OCI-LY7 (cell line): Measurements from ENCODE around the gene NAALADL2. TPM values are rescaled to one million over a fixed set of nuclear protein-coding genes. Genes with fewer than 3 reads are reported as not detected.

Experiments used
- BruUV-seq: library from RNA; stranded (reverse); fragments of 400-500 nt; replicated peaks from 2 replicates; lab custom pipeline; 2021; lab: Mats Ljungman, UMichigan
- CTCF ChIA-PET: fragments of 300-600 bp; sonication (Branson Sonifier 250); formaldehyde crosslinking; loops from one replicate; lab custom pipeline; 2022; ENCODE audit warnings: antibody characterized with exemption; ENCODE audit not compliant: unreplicated experiment; lab: Charles Lee
- POLR2A ChIA-PET: fragments of 300-600 bp; sonication (Branson Sonifier 250); formaldehyde crosslinking; loops from one replicate; lab custom pipeline; 2022; ENCODE audit warnings: antibody characterized with exemption; lab: Charles Lee
- DNase-seq: peaks from one replicate; pipeline ENCODE4 v3.0.0-alpha.2; 2015; ENCODE audit warnings: low spot score
- H2AFZ ChIP-seq: fragments of 200-600 bp; sonication (generic), shearing (Covaris generic); 2 replicates; pipeline ENCODE4 v1.6.1; 2014; ENCODE audit warnings: mild to moderate bottlenecking, antibody characterized with exemption, low read length, moderate library complexity
- H3K27ac ChIP-seq: fragments of 200-600 bp; sonication (generic); 2 replicates; pipeline ENCODE4 v1.5.1; 2014; ENCODE audit warnings: mixed run types, low read depth, mild to moderate bottlenecking, moderate library complexity, low read length, inconsistent platforms; ENCODE audit not compliant: poor library complexity, severe bottlenecking
- H3K36me3 ChIP-seq: fragments of 200-600 bp; sonication (generic); 2 replicates; pipeline ENCODE4 v1.6.1; 2014; ENCODE audit warnings: mild to moderate bottlenecking, antibody characterized with exemption, low read length, moderate library complexity, mixed read lengths; ENCODE audit not compliant: insufficient read depth
- H3K4me1 ChIP-seq: fragments of 200-600 bp; sonication (generic); 2 replicates; pipeline ENCODE4 v1.5.1; 2014; ENCODE audit warnings: mild to moderate bottlenecking, low read length; ENCODE audit not compliant: insufficient read depth, poor library complexity, severe bottlenecking
- H3K4me2 ChIP-seq: fragments of 200-600 bp; sonication (generic); 2 replicates; pipeline ENCODE4 v1.6.1; 2014; ENCODE audit warnings: mild to moderate bottlenecking, low read length
- H3K4me3 ChIP-seq: fragments of 200-600 bp; sonication (generic); 2 replicates; pipeline ENCODE4 v1.5.1; 2014; ENCODE audit warnings: mild to moderate bottlenecking, low read depth, low read length; ENCODE audit not compliant: poor library complexity, severe bottlenecking
- H3K79me2 ChIP-seq: fragments of 200-600 bp; sonication (generic); 2 replicates; pipeline ENCODE4 v1.6.1; 2016; ENCODE audit warnings: low read depth, mild to moderate bottlenecking, low read length, moderate library complexity, mixed read lengths; ENCODE audit not compliant: insufficient read depth
- H3K9me2 ChIP-seq: fragments of 200-600 bp; sonication (generic); 2 replicates; pipeline ENCODE4 v1.6.1; 2016; ENCODE audit warnings: mild to moderate bottlenecking, low read length, mixed read lengths; ENCODE audit not compliant: insufficient read depth
- H3K9me3 ChIP-seq: fragments of 200-600 bp; sonication (generic); 2 replicates; pipeline ENCODE4 v1.6.1; 2014; ENCODE audit warnings: mild to moderate bottlenecking, mixed run types, low read length, mixed read lengths
- H4K20me1 ChIP-seq: fragments of 200-600 bp; sonication (generic); 2 replicates; pipeline ENCODE4 v1.6.1; 2014; ENCODE audit warnings: mild to moderate bottlenecking, antibody characterized with exemption, low read length, moderate library complexity, mixed read lengths; ENCODE audit not compliant: insufficient read depth
- CTCF ChIP-seq: fragments of 200-600 bp; sonication (generic); conservative IDR thresholded peaks from 2 replicates; pipeline ENCODE4 v1.5.1; 2014; ENCODE audit warnings: mild to moderate bottlenecking, antibody characterized with exemption, low read length, moderate library complexity, mixed read lengths
- EZH2phosphoT487 ChIP-seq: fragments of 200-600 bp; sonication (generic); IDR thresholded peaks from 2 replicates; pipeline ENCODE4 v1.6.1; 2018; ENCODE audit warnings: low read depth, borderline replicate concordance, mild to moderate bottlenecking, mixed run types, antibody characterized with exemption, low read length, moderate library complexity, mixed read lengths
- intact Hi-C: fragments of 100-400 bp; cut with micrococcal nuclease; formaldehyde crosslinking; loops from one replicate; pipeline ENCODE4 v1.10.0; 2022; ENCODE audit not compliant: unreplicated experiment
- total RNA-seq, 2 experiments: library from RNA; depleted of rRNA in 1 of 2; stranded (reverse); fragments of >200 nt in 1 of 2; shearing (Covaris generic) in 1 of 2; gene quantifications; 2 replicates each; pipeline ENCODE4 v1.2.3, GENCODE V29; 2014 to 2022

The NAALADL2 gene
- total RNA-seq, 2 experiments from 2014 or later = 0.25 to 0.70 TPM

- POLR2A ChIA-PET = interaction anchor here (0.6 to 0.7 kb wide), 2 partner anchors 196 to 201 kb away, joined by 3 to 5 read pairs; no protein-coding TSS in a partner anchor
- CTCF ChIA-PET = no interaction called here
- intact Hi-C loops = no loop called here
- Histone ChIP-seq H3K4me2 (no peak overlapping the region), H3K27ac (no peak overlapping the region), H3K36me3 (no peaks in the 10 kb centered on the region), H4K20me1 (no peaks in the 10 kb centered on the region), H3K9me3 (no peaks in the 10 kb centered on the region), H2AFZ (no peak overlapping the region; the same call in 1 of the 2 replicates), H3K9me2 (no peaks in the 10 kb centered on the region), H3K4me3 (no peak overlapping the region), H3K4me1 (no peaks in the 10 kb centered on the region), H3K79me2 (no peaks in the 10 kb centered on the region)
- DNase-seq = no peak
- BruUV-seq = no TSS peak
- no peak for TF ChIP-seq EZH2phosphoT487
- TF ChIP-seq CTCF = no peak
These were observed 519.2 kb downstream of the NAALADL2 start for GRCh38 chr3:175378348-175378747.

GRCh38 chr3:175381685-175382084, 522.6 kb downstream of the NAALADL2 start:
- intact Hi-C loops = no loop called here
- H3K4me2 ChIP-seq = no peak overlapping the region
- H4K20me1 ChIP-seq = no peaks in the 10 kb centered on the region
- no peaks in the 10 kb centered on the region for H3K9me3 ChIP-seq
- H3K4me1 ChIP-seq = no peaks in the 10 kb centered on the region
- no peak for TF ChIP-seq CTCF
- no peak for TF ChIP-seq EZH2phosphoT487
- H2AFZ ChIP-seq = no peak overlapping the region
- H3K4me3 ChIP-seq = no peak overlapping the region
- H3K36me3 ChIP-seq = no peaks in the 10 kb centered on the region
- no peak for DNase-seq
- H3K79me2 ChIP-seq = no peaks in the 10 kb centered on the region
- ChIA-PET CTCF (no interaction called here), POLR2A (no interaction called here)
- H3K9me2 ChIP-seq = no peaks in the 10 kb centered on the region
- no TSS peak for BruUV-seq
- no peak overlapping the region for H3K27ac ChIP-seq

- BruUV-seq = no TSS peak
- CTCF ChIA-PET = no interaction called here
- POLR2A ChIA-PET = no interaction called here
These were observed 524.2 kb downstream of the NAALADL2 start for GRCh38 chr3:175383371-175383770.

More at GRCh38 chr3:175383371-175383770, 524.2 kb downstream of the NAALADL2 start:
- no peaks in the 10 kb centered on the region for H3K9me2 ChIP-seq
- no peak for DNase-seq
- intact Hi-C loops = no loop called here
- no peaks in the 10 kb centered on the region for H3K9me3 ChIP-seq
- H3K79me2 ChIP-seq = no peaks in the 10 kb centered on the region
- no peak overlapping the region for H2AFZ ChIP-seq
- H3K4me3 ChIP-seq = no peak overlapping the region
- H3K36me3 ChIP-seq = no peaks in the 10 kb centered on the region
- no peak overlapping the region for H3K4me2 ChIP-seq
- H3K4me1 ChIP-seq = no peaks in the 10 kb centered on the region
- no peaks in the 10 kb centered on the region for H4K20me1 ChIP-seq
- TF ChIP-seq EZH2phosphoT487 = no peak
- TF ChIP-seq CTCF = no peak
- H3K27ac ChIP-seq = no peak overlapping the region
